CD14-positive monocyte (primary cell): ENCODE results near the gene CEP170B. TPM values are rescaled to one million over a fixed set of nuclear protein-coding genes. Genes with fewer than 3 reads are reported as not detected.

ENCODE experiments used
- DNase-seq, 3 donors: peaks; one replicate each; pipeline ENCODE4 v3.0.0-alpha.2; 2011 to 2022
- H2AFZ ChIP-seq: 2 replicates; pipeline ENCODE4 v1.6.0; 2012; ENCODE audit warnings: mild to moderate bottlenecking, low read depth, low read length, inconsistent platforms; ENCODE audit not compliant: insufficient read depth, poor library complexity, severe bottlenecking
- H3K27ac ChIP-seq, 2 donors: 1 replicate in 1 of 2; 2 replicates in 1 of 2; pipeline ENCODE4 v1.5.1; 2012 to 2013; ENCODE audit warnings: low read length in 2 of 2, control low read depth in 1 of 2, inconsistent platforms in 1 of 2, low read depth in 1 of 2, mild to moderate bottlenecking in 1 of 2
- H3K27me3 ChIP-seq, 2 donors: one replicate each; pipeline versions ENCODE4 v1.6.0 to v1.6.1; 2011 to 2013; ENCODE audit warnings: low read length in 2 of 2; ENCODE audit not compliant: control insufficient read depth in 2 of 2, insufficient read depth in 2 of 2
- H3K36me3 ChIP-seq, 2 donors: replicated peaks in 1 of 2; 1 replicate in 1 of 2; 2 replicates in 1 of 2; pipeline versions ENCODE4 v1.5.1 to v1.6.1; 2012 to 2013; ENCODE audit warnings: low read length in 2 of 2, control low read depth in 1 of 2, inconsistent platforms in 1 of 2, mild to moderate bottlenecking in 1 of 2; ENCODE audit not compliant: insufficient read depth in 2 of 2, control insufficient read depth in 1 of 2
- H3K4me1 ChIP-seq, 2 donors: 1 replicate in 1 of 2; 2 replicates in 1 of 2; pipeline versions ENCODE4 v1.5.1 to v1.6.1; 2012 to 2013; ENCODE audit warnings: low read length in 2 of 2, control low read depth in 1 of 2, inconsistent platforms in 1 of 2, mild to moderate bottlenecking in 1 of 2, moderate library complexity in 1 of 2; ENCODE audit not compliant: insufficient read depth in 2 of 2, control insufficient read depth in 1 of 2
- H3K4me2 ChIP-seq: replicated peaks from 2 replicates; pipeline ENCODE3; 2012; ENCODE audit warnings: low read length, moderate library complexity, mild to moderate bottlenecking; ENCODE audit not compliant: poor library complexity, severe bottlenecking; ENCODE audit errors: extremely low read depth
- H3K4me3 ChIP-seq, 3 experiments: fragments of 200-600 bp in 1 of 3; sonication (generic) in 1 of 3; replicated peaks in 1 of 3; 1 replicate in 2 of 3; 2 replicates in 1 of 3; pipeline ENCODE4 v1.5.1; 2011 to 2013; ENCODE audit warnings: low read length in 3 of 3, mild to moderate bottlenecking in 3 of 3, control low read depth in 2 of 3, low read depth in 2 of 3, inconsistent platforms in 1 of 3, moderate library complexity in 1 of 3
- H3K79me2 ChIP-seq: 2 replicates; pipeline ENCODE4 v1.6.0; 2012; ENCODE audit warnings: mild to moderate bottlenecking, control low read depth, inconsistent platforms, low read length, moderate library complexity; ENCODE audit not compliant: insufficient read depth
- H3K9ac ChIP-seq: 2 replicates; pipeline ENCODE4 v1.6.0; 2017; ENCODE audit warnings: low read length, mild to moderate bottlenecking; ENCODE audit not compliant: insufficient read depth, poor library complexity, severe bottlenecking
- H3K9me3 ChIP-seq, 2 donors: replicated peaks in 1 of 2; 1 replicate in 1 of 2; 2 replicates in 1 of 2; pipeline versions ENCODE4 v1.5.1 to v1.6.1; 2012 to 2013; ENCODE audit warnings: low read length in 2 of 2, control low read depth in 1 of 2; ENCODE audit not compliant: control insufficient read depth in 1 of 2, insufficient read depth in 1 of 2
- H4K20me1 ChIP-seq: 2 replicates; pipeline ENCODE4 v1.6.0; 2012; ENCODE audit warnings: mild to moderate bottlenecking, low read length, control low read depth, moderate library complexity; ENCODE audit not compliant: insufficient read depth
- H3K27ac Mint-ChIP-seq, 7 donors: one replicate each; pipeline ENCODE4 v1.8.0; 2020; ENCODE audit warnings: mild to moderate bottlenecking in 7 of 7, mixed read lengths in 7 of 7, moderate library complexity in 6 of 7, inconsistent platforms in 2 of 7
- H3K27me3 Mint-ChIP-seq, 3 donors: one replicate each; pipeline ENCODE4 v1.8.0; 2021 to 2022; ENCODE audit warnings: low read depth in 3 of 3, mild to moderate bottlenecking in 3 of 3, mixed read lengths in 3 of 3, moderate library complexity in 3 of 3, inconsistent platforms in 1 of 3
- H3K36me3 Mint-ChIP-seq, 2 donors: one replicate each; pipeline ENCODE4 v1.8.0; 2020; ENCODE audit warnings: mixed read lengths in 2 of 2, inconsistent platforms in 1 of 2, mild to moderate bottlenecking in 1 of 2
- H3K4me1 Mint-ChIP-seq: one replicate; pipeline ENCODE4 v1.8.0; 2020; ENCODE audit warnings: mild to moderate bottlenecking, mixed read lengths
- H3K4me3 Mint-ChIP-seq, 2 donors: one replicate each; pipeline ENCODE4 v1.8.0; 2020; ENCODE audit warnings: mild to moderate bottlenecking in 2 of 2, mixed read lengths in 2 of 2, moderate library complexity in 1 of 2
- H3K9me3 Mint-ChIP-seq, 7 donors: one replicate each; pipeline ENCODE4 v1.8.0; 2020 to 2022; ENCODE audit warnings: mixed read lengths in 7 of 7, mild to moderate bottlenecking in 6 of 7, moderate library complexity in 6 of 7, inconsistent platforms in 2 of 7
- WGBS: methylation state at CpG from one replicate; pipeline ENCODE4 v1.1.5; 2013; ENCODE audit warnings: missing lambda C conversion rate; ENCODE audit not compliant: insufficient coverage; 5-methylcytosine and 5-hydroxymethylcytosine counted together
- intact Hi-C, 2 donors: fragments of 100-400 bp; cut with micrococcal nuclease; formaldehyde crosslinking; loops; one replicate each; pipeline versions ENCODE4 v1.15.0 to v1.15.1; 2023
- polyA plus RNA-seq, 3 donors: library from polyadenylated mRNA; depleted of rRNA in 1 of 3; unstranded in 2 of 3; stranded (reverse) in 1 of 3; fragments of 300-500 nt in 2 of 3; fragments of >200 nt in 1 of 3; fragmentation: Illumina TruSeq in 2 of 3; gene quantifications; 1 replicate in 2 of 3; 2 replicates in 1 of 3; pipeline ENCODE4 v1.2.3, GENCODE V29; 2012 to 2021
- TF ChIP-seq, protein P1 (sequence below): fragments of 200-600 bp; IDR thresholded peaks from one replicate; pipeline ENCODE4 v1.8.0; 2022; ENCODE audit warnings: antibody characterized with exemption, mild to moderate bottlenecking

The CEP170B gene
- polyA plus RNA-seq, 3 donors: 0.09 TPM; not detected in 2

DNA sequence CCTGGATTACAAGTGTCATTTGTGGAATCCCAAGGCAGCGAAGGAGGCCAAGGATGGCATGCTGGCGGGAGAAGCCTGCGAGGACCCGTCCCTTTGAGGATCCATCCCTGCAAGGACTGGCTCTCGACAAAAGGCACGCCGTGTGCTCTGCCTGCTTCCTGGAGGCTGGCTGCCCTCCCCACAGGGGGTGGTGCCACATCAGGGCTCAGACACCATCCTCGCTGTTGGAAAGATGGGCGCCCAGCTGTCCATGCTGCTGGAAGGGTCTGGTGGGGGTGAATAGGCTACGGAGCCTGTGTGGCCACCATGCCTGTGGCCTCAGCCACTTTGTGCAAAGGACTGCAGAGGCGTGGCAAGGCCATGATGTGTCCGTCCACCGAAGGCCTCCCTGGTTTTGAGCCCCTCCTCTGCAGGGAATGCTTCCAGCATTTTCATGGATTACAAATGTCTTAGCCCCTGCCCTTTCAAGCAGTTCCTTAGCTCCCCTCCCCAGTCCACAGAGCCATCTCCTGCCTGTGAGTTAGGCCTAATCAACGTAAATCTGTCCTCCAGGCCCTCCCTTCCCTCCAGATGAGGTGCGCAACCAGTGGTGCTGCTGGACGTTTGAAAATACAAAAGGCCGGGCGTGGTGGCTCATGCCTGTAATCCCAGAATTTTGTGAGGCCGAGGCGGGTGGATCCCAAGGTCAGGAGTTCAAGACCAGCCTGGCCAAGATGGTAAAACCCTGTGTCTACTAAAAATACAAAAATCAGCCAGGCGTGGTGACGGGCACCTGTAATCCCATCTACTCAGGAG, 42.0 kb upstream of the CEP170B start:
- Histone ChIP-seq H2AFZ (no peak overlapping the region), H3K36me3 (no peaks in the 10 kb centered on the region), H3K27me3 (peaks cover 13 to 31% of the 10 kb centered on the region in 2 donors), H3K4me2 (no peak overlapping the region), H3K27ac (no peak overlapping the region), H3K9me3 (peaks cover 0 to 14% of the 10 kb centered on the region in 2 donors), H4K20me1 (no peaks in the 10 kb centered on the region), H3K4me3 (no peak overlapping the region), H3K79me2 (no peaks in the 10 kb centered on the region), H3K9ac (no peak overlapping the region), H3K4me1 (peaks cover 18 to 25% of the 10 kb centered on the region in 2 donors)
- Mint-ChIP-seq H3K4me1 (peaks cover 23% of the 10 kb centered on the region), H3K27me3 (peaks cover 32 to 44% (median 35%) of the 10 kb centered on the region in 3 donors), H3K9me3 (peaks cover 7 to 22% (median 13%) of the 10 kb centered on the region in 7 donors), H3K4me3 (no peak overlapping the region), H3K27ac (no peak overlapping the region), H3K36me3 (peaks cover 4 to 14% of the 10 kb centered on the region in 2 donors)
- no peak for DNase-seq
- TF ChIP-seq, protein P1, sequence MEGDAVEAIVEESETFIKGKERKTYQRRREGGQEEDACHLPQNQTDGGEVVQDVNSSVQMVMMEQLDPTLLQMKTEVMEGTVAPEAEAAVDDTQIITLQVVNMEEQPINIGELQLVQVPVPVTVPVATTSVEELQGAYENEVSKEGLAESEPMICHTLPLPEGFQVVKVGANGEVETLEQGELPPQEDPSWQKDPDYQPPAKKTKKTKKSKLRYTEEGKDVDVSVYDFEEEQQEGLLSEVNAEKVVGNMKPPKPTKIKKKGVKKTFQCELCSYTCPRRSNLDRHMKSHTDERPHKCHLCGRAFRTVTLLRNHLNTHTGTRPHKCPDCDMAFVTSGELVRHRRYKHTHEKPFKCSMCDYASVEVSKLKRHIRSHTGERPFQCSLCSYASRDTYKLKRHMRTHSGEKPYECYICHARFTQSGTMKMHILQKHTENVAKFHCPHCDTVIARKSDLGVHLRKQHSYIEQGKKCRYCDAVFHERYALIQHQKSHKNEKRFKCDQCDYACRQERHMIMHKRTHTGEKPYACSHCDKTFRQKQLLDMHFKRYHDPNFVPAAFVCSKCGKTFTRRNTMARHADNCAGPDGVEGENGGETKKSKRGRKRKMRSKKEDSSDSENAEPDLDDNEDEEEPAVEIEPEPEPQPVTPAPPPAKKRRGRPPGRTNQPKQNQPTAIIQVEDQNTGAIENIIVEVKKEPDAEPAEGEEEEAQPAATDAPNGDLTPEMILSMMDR: no peak
- WGBS: 99% methylated on average over 17 of the region's 22 CpGs
- intact Hi-C loops: no loop called here

DNA sequence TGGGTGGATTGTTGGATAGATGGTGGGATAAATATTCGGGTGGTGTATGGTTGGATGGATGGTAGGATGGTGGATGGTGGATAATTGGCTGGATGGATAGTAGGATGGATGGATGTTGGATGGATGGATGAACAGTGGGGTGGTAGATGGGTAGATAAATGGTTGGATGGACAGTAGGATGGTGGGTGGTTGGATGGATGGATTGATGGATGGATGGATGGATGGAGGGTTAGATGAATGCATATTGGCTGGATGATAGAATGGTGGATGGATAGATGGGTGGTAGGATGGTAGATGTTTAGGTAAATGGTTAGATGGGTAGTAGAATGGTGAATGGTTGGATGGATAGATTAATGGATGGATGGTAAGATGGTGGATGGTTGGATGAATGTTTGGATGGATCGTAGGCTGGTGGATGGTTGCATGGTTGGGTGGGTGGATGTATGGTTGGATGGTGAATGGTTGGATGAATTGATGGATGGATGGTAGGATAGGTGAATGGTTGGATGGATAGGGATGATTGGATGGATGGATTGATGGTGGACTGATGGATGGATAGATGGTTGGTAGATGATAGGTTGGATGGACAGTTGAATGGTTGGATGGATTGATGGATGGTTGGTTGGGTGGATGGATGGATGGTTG, 40.6 kb upstream of the CEP170B start:
- Histone ChIP-seq H3K9ac (no peak overlapping the region), H3K27me3 (peaks cover 13 to 31% of the 10 kb centered on the region in 2 donors), H4K20me1 (no peaks in the 10 kb centered on the region), H3K9me3 (peaks cover 0 to 14% of the 10 kb centered on the region in 2 donors), H3K79me2 (no peaks in the 10 kb centered on the region), H3K4me3 (no peak overlapping the region), H2AFZ (no peak overlapping the region), H3K27ac (no peak overlapping the region), H3K4me2 (no peak overlapping the region), H3K4me1 (peaks cover 18 to 25% of the 10 kb centered on the region in 2 donors), H3K36me3 (no peaks in the 10 kb centered on the region)
- peaks cover 7 to 21% (median 13%) of the 10 kb centered on the region in 7 donors for H3K9me3 Mint-ChIP-seq
- no peak overlapping the region for H3K27ac Mint-ChIP-seq
- H3K36me3 Mint-ChIP-seq: peaks cover 4 to 10% of the 10 kb centered on the region in 2 donors
- DNase-seq: no peak
- intact Hi-C loops: no loop called here
- H3K4me1 Mint-ChIP-seq: peaks cover 23% of the 10 kb centered on the region
- TF ChIP-seq, protein P1: no peak
- H3K27me3 Mint-ChIP-seq: peaks cover 35 to 45% (median 39%) of the 10 kb centered on the region in 3 donors
- 100% methylated on average over 2 of the region's 2 CpGs for WGBS
- H3K4me3 Mint-ChIP-seq: peak overlapping the region; percentile 6 to 88
